GM12892 (cell line): ENCODE measurements around the gene SRBD1.

Experiments used
- DNase-seq: peaks from one replicate; pipeline ENCODE4 v3.0.0; 2011; ENCODE audit not compliant: insufficient read length
- FAIRE-seq: peaks from 2 replicates; lab custom pipeline; 2011; peaks lifted over from hg19 to GRCh38; lab: Jason Lieb, UNC
- POLR2A ChIP-seq: IDR thresholded peaks from 2 replicates; pipeline ENCODE4 v1.6.1; 2011; ENCODE audit warnings: low read depth, low read length, control low read depth
- POLR2AphosphoS5 ChIP-seq: IDR thresholded peaks from 2 replicates; pipeline ENCODE4 v1.6.1; 2011; ENCODE audit warnings: low read depth, low read length, control low read depth
- TAF1 ChIP-seq: IDR thresholded peaks from 2 replicates; pipeline ENCODE4 v1.6.1; 2011; ENCODE audit warnings: low read depth, mild to moderate bottlenecking, control low read depth, low read length, borderline replicate concordance

Gene SRBD1

GRCh38 chr2:45399040-45399784 lies 211.9 kb downstream of the SRBD1 start:
- FAIRE-seq (no peak), DNase-seq (no peak)
- no peak for TF ChIP-seq POLR2A

GRCh38 chr2:45397292-45397691 lies 213.8 kb downstream of the SRBD1 start:
- FAIRE-seq (no peak), DNase-seq (no peak)
- TF ChIP-seq TAF1 (no peak), POLR2A (no peak), POLR2AphosphoS5 (no peak)

GRCh38 chr2:45396671-45397070 lies 214.4 kb downstream of the SRBD1 start:
- TF ChIP-seq POLR2A: no peak
- TF ChIP-seq POLR2AphosphoS5: no peak
- no peak for TF ChIP-seq TAF1
- FAIRE-seq (no peak), DNase-seq (no peak)

- TF ChIP-seq POLR2AphosphoS5 (no peak), TAF1 (no peak), POLR2A (no peak)
- DNase-seq (no peak), FAIRE-seq (no peak)
These were observed 216.2 kb downstream of the SRBD1 start for GRCh38 chr2:45394842-45395241.

GRCh38 chr2:45394216-45394615 lies 216.9 kb downstream of the SRBD1 start:
- no peak for TF ChIP-seq POLR2A
- TF ChIP-seq POLR2AphosphoS5: no peak
- no peak for TF ChIP-seq TAF1
- no peak for DNase-seq
- FAIRE-seq: no peak

- no peak for DNase-seq
- no peak for FAIRE-seq
- TF ChIP-seq TAF1 (no peak), POLR2AphosphoS5 (no peak), POLR2A (no peak)
These were observed 219.2 kb downstream of the SRBD1 start for GRCh38 chr2:45391866-45392265.

GRCh38 chr2:45390861-45391260 lies 220.2 kb downstream of the SRBD1 start:
- DNase-seq (no peak), FAIRE-seq (no peak)
- TF ChIP-seq POLR2A: no peak
- no peak for TF ChIP-seq POLR2AphosphoS5
- no peak for TF ChIP-seq TAF1

GRCh38 chr2:45390441-45390840 lies 220.6 kb downstream of the SRBD1 start:
- FAIRE-seq (no peak), DNase-seq (no peak)

GRCh38 chr2:45388541-45389100 lies 222.4 kb downstream of the SRBD1 start:
- DNase-seq (no peak), FAIRE-seq (no peak)
- TF ChIP-seq POLR2AphosphoS5 (no peak), TAF1 (no peak), POLR2A (no peak)

More at GRCh38 chr2:45390441-45390840, 220.6 kb downstream of the SRBD1 start:
- TF ChIP-seq TAF1 (no peak), POLR2A (no peak), POLR2AphosphoS5 (no peak)

GRCh38 chr2:45382744-45383143 lies 228.3 kb downstream of the SRBD1 start:
- FAIRE-seq: no peak
- no peak for TF ChIP-seq POLR2AphosphoS5
- TF ChIP-seq POLR2A: no peak
- TF ChIP-seq TAF1: no peak
- no peak for DNase-seq

- DNase-seq (no peak), FAIRE-seq (no peak)
- no peak for TF ChIP-seq POLR2AphosphoS5
- TF ChIP-seq TAF1: no peak
- TF ChIP-seq POLR2A: no peak
These were observed 230.8 kb downstream of the SRBD1 start for GRCh38 chr2:45380131-45380836.
